ENCODE measurements around the gene KRT10.
"Not testable (repeated sequence)": the region's sequence is repeated elsewhere in the genome, so short reads cannot be mapped to it uniquely, and the experiment has no call there.

The KRT10 gene

DNA sequence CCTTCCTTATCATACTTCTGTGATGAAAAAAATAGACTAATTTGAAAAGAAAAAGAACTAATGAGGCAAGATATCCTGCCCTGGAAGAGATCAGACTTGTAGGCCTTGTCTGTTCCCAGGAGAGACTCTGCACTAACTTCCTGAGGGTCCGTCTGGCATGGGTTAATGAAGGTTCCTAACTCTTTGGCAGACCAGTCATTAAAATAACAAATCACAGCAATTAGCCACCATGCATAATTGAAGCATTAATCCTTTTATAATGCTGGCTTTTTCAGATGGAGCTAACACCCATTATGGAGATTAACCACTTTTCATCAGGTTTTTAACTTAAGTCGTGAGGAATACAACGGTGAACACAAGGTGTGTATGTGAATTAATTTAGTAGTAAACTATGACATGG is 10.4 kb upstream of the KRT10 start:
- no peak for DNase-seq

DNA sequence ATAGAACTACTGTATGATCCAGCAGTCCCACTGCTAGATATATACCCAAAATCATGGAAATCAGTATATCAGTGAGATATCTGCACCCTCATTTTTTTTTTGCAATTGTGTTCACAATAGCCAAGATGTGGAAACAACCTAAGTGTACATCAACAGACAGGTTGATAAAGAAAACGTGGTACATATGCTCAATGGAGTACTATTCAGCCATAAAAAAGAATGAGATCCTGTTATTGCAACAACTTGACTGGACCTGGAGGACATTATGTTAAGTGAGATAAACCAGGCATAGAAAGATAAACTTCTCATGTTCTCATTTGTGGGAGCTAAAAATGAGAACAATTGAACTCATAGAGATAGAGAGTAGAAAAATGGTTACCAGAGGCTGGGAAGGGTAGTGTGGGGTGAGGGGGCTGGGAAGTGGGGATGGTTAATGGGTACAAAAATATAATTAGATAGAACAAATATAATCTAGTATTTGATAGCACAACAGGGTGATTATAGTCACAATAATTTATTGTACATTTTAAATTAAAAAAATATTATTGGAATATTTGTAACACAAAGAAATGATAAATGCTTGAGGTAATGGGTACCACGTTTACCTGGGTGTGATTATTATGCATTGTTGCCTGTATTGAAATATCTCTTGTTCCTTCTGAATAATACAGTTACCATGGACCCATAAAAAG is 7.8 kb upstream of the KRT10 start:
- no peak for DNase-seq

DNA sequence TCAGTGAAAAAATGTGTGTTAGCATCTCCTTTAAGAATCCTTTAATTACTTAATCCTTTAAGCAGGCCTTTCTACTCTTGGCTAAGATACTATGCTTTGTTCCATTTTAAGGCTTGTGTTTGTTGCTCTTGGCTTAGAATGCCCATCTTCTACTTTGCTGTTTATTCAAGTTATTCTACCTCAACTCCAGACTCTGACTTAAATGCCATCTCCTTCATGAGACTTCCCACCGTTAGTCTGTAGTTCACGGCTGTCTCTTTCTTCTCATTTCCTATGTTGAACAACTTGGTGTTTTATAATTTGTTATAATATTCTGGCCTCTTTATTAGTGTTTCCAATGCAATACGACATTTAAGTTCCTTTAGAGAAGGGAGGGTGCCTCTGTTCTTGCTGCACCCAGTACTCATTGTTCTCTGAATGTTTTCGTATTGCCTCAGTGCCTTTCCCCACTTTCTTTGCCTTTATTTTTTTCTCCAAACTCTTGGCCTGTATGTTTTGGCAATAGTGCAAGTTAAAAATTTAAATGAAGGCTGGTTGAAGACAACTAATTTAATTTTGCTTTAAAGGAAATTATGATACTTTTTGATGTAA is 6.1 kb upstream of the KRT10 start:
- no peak for DNase-seq

DNA sequence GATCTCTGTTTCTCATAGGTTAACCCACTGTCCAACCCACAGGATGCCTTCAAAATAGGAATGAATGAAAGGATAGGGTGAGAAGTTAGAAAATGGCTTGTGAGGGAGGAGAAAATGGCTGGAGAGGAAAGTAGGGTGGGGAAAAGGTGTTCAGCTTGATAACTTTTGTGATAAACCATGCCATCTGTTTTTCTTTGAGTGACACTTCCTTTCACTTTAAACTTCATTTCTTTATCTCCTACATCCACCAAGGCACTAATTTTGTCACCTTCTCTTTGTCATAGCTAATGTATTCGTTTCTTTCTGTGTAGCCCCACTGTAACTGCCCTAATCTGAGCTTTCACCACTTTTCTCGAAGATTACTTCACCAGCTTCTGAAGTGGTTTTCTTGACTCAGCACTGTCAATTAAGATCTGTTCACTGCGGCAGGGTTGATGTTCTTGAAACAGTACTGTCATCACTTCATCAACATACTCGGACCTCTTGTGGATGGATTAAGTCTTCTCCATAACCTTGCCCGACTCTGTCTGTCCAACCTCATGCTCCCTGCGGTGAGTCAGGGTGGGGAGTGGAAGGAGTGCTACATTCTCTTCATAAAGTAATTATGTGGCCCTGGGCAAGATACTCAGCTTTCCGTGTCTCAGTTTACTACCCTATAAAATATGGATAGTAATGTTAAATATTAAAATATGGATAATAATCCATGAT is 5.5 kb upstream of the KRT10 start:
- no peak for DNase-seq

DNA sequence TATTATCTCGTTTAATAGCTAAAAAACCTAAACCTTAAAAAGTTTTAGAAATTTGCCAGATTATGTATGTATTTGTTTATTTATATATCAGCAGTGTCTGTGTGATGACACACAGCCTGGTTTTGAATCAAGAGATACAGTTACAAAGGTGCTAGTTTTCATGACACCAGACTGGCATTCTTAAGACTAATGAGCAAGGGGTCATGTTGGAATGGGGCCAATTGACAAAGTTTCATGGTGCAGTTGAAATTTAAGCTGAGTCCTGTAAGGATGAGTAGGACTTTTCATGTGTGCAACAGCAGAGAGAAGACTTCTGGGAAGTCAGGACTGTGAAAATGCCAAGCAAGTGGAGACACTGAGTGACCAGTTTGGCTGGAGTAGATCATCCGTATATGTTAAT is 3.2 kb upstream of the KRT10 start:
- DNase-seq = no peak

DNA sequence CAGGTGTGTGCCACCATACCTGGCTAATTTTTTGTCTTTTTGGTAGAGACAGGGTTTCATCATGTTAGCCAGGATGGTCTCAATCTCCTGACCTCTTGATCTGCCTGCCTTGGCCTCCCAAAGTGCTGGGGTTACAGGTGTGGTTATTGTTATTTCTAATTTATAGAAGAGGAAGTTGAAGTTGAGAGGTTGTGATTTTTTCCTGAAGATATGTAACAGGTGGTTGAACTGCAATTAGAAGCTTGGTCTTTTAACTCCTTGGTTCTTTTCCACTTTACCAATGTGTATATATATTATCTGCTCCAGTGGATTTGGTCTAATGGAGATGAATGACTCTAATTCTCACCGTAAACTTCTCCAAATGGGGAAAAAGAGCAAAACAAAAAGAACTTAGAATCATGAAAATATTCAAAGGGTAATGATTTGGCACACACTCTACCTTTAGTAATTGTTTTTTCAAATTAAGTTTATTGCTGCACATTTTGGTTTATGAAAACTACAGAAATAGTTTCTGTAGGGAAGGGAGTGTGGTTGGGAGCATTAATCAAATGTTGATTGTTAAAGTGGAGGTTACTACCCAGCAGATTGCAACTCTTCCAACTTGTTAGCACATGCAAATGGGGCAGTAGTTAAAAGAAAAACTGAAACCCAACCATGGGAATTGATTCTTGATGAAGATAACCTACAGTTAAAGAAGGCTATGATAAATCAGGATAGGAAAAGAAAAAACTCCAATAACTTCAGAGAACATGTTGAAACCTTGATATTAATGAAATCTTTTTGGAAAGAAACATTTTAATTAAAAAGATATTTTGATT is 1.8 kb upstream of the KRT10 start:
- no peak for DNase-seq

DNA sequence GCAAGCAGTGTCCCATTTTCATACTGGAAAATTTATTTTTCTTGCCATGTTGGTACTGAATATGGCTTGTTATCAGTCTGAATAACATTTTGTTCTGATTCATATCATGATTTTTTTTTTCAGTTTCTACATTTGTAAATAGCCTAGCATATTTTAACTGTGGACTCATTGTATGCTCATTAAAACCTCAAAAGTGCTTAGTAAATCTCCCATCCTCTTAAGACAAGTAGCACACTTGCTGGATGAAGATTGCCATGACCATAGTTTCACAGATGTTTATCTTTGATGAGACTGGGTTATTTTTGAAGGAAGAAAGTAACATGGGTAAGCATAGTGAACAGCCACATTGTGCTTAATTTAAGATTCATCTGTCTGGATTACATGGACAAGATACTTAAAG is 878 bp downstream of the KRT10 start:
- no peak for DNase-seq

DNA sequence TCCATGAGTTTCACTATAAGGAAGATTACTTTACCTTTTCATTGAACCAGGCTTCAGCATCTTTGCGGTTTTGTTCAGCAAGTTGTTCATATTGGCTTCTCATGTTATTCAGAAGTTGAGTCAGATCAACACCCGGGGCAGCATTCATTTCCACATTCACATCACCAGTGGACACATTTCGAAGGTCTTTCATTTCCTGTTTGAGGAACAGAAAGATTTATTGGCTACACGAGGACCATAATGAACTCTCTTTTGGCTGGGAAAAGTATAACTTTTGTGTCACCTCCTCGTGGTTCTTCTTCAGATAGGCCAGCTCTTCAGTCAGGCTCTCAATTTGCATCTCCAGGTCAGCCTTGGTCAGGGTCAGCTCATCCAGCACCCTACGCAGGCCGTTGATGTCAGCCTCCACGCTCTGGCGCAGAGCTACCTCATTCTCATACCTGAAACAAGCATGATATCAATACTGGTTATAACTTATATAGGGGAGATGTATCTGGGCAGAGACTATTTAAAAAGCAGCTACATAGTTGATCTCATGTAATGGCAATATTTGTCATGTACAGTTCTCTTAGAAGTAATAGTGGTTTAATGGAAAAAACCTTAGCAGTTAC is 2.1 kb downstream of the KRT10 start:
- no peak for DNase-seq

DNA sequence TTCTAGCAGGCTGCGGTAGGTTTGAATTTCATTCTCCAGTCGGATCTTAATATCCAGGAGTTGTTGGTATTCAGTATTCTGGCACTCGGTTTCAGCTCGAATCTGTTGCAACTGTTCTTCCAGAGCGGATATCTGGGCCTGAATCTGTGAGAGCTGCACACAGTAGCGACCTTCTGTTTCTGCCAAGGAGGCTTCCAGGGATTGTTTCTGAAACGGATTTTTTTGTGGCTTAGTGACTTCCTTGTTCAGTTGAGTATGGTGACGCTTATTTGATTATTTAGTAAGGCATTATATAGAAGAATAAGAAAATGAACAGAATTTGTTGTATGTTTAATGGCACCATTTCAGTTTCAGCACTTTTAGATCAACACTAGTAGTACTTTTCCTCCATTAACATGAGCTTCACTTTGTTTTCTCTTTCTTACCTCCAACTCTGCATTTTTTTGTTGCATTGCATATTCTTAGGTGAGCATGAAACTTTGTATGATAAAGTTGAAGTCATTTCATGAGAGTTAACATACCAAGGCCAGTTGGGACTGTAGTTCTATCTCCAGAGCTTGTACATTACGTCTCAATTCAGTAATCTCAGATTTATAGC is 2.8 kb downstream of the KRT10 start:
- no peak for DNase-seq

DNA sequence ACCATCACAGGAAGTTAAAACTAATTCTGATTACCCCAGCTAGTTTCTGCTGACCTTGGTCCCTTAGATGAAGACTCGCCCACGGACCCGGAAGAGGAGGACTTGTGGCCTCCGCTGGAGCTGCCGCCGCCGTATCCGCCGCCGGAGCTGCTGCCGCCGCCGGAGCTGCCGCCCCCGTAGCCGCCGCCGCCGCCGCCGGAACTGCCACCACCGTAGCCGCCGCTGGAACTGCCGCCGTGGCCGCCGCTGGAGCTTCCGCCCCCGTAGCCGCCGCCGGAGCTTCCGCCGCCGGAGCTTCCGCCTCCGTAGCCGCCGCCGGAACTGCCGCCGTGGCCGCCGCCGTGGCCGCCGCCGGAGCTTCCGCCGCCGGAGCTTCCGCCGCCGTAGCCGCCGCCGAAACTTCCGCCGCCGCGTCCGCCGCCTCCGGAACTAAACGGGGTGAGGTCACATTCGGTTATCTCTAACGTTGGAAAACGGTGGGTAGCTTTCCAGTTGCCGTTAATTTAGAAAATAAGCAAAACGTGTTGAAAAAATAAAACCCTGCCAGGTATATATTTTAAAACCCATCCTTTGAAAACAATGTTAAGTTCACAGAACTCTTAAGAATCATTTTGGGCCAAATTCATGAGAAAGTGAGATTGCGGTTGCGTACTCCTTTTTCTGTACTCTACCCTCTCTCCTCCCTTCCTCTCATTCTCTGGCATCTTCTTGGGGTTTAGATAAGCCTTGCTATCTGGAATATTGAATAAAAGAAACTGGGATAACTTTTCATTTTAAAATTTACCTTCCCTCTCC is 3.5 kb downstream of the KRT10 start:
- peak; percentile 90 to 95 (median 94) for DNase-seq

DNA sequence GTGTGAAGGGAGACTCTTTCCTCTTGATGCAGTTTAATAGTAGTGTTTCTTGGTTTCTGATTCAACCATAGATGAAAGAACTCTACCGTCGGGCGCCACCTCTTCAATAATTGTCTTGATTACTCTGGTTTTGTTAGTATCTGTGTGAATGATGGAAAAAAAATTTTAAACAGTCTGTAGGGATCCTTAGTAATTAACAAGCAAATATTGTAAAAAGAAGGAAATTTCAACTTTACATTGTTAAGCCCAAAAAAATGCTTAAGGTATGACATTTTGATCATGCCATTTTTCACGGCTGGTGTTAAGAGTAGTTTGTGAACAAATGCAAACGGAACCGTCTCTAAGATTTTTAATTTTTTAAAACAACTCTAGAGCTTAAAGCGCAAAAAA is 4.1 kb downstream of the KRT10 start:
- no peak for DNase-seq

DNA sequence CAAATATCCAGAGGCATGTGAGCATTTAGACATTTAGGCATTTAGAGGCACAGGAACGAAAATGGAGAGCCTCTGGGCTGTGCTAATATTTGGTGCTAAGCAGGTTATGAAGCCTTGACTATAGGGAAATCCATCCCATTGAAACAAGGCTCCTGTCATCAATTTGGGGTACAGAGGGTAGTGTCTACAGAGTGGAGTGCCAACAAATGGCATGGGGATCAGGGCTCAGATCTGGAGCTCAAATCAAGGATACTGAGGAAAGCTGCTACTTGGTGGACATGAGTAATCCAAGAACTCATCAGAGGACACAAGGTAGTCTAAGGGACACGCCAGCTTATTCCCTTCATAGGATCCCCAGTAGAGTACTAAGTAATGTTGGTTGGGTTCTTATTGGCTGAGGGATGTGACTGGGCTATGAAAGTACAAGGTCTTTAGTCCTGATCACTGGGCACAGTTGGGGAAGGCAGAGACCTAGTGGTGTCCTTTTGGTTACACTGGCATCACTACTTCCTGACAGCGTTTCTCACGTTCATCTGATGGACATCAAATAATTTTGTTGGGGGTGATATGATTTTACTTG is 5.2 kb downstream of the KRT10 start:
- DNase-seq = no peak

DNA sequence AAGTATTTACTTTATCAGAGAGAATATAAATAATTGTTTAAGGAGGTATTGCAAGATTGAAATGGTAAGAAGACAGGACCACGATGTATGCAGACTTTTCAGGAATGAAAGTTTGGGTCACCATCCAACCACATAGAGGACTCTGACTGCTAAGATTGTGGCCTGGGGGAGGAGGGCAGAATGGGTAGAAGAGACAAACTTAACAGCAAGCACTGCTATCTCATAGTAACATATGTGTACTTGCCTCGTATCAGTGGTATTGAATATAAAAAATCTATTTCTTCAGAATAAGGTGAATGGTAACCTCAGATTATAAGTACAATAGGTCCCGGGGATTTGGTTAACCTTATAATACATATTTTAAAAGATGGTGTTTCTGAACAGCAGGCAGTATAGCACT is 5.8 kb downstream of the KRT10 start:
- DNase-seq = no peak

DNA sequence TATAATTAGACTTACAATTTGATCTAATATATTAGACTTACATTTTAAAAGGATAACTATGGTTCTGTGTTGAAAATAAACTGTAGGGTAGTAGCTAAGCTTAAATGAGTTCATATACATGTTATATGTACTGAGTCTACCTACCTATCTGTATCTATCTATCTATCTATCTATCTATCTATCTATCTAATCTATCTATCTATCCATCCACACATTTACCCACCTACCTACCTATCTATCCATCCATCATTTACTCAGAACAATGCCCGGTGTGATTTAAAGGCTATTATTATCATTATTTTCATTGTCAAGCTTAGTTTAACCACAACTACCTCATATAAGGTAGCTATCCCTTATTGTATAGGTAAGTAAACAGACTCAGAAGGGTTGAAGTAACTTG is 7.0 kb downstream of the KRT10 start:
- no peak for DNase-seq

DNA sequence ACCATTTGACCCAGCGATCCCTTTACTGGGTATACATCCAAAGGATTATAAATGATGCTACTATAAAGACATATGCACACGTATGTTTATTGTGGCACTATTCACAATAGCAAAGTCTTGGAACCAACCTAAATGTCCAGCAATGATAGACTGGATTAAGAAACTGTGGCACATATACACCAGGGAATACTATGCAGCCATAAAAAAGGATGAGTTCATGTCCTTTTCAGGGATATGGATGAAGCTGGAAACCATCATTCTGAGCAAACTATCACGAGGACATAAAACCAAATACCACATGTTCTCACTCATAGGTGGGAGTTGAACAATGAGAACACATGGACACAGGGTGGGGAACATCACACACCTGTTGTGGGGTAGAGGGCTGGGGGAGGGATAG is 7.8 kb downstream of the KRT10 start:
- not testable (repeated sequence) for DNase-seq

DNA sequence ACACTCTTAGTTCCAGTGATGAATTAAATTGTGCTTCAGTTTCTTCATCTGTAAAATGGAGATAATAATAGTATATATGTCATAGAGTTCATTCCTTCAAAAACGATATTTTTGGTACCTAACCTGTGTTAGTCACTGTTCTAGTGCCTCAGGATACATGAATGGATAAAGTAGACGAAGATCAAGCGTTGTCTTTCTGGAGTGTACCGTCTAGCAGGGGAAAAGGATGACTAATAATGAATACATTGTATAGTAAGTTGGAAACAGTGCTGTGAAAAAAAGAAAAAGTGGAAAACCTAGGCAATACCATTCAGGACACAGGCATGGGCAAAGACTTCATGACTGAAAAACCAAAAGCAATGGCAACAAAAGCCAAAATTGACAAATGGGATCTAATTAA is 8.6 kb downstream of the KRT10 start:
- DNase-seq = no peak

DNA sequence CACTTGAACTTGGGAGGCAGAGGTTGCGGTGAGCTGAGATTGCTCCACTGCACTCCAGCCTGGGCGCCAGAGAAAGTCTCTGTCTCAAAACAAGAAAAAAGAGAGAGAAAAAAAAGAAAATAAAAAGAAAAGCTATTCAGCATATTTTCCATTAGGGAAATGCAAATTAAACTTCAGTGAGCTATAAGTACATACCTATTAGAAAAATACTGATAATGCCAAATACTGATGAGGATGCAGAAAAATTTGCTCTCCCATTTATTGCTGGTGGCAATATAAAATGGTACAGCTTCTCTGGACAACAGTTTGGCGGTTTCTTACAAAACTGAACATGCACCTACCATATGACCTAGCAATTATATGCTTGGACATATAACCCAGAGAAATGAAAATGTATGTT is 9.8 kb downstream of the KRT10 start:
- DNase-seq = no peak

DNA sequence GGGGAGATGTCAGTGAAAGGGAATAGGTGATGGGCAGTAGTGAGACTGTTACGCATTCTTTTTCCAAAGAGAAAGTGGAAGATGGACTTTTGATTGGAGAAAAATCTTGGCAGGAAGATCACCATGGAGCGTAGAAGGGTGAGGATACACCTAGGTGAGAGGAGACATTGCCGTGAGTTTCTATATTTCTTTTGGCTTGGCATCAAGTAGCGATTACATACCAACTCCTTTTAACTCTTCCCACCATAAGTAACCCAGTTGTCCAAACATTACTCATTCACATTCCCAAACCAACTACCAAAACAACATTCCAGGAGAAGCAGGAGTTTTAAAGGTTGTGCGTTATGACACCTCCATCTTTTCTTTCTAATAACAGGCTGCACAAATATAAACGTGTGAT is 11.9 kb downstream of the KRT10 start:
- no peak for DNase-seq

DNA sequence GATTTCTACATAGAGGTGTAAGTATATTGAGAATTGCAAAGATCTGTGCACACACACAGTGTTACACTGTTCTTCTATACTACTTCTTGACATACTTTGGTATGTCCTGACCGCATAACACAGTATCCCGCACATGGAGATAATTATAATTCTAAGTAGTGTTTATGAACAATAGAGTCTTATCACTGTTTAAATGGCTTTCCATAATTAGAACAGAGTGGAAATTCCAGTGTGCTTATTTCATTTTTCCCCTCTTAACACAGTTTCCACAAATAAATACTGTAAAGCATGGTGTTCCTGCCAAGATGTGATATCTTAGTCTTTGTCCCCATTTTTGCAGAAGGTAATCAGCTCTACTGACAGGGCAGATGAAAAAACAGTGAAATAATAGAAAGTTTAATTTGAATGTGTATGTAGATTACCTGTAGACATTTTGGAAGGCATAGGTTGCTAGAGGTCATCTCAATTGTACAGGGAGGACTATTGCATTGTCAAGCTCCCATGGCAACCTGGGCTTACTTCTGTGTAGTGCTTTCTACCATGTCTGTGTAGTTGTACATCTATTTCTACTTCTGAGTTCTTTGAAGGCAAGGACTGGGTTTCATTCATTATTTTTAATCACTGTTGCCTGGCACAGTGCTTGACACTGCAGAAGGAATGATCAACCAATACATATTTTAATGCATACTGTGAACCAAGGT is 12.5 kb downstream of the KRT10 start:
- no peak for DNase-seq

DNA sequence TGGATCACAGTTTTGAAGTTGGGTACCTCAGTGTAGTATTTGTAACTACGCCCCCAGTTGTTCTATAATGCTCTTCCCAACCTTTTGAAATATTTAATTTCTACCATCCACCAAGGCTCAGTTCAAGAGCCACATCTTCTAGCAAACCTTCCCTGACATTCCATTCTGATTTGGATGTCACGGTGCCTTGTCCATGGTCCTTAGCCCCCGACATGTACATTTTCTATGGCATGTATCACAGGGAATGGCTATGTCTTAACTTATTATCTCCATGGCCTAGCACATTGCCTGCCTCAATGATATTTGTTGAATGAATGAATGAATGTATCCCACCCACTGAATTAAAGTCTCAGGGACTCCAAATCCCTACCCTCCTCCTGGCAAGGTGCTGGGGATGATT is 16.3 kb downstream of the KRT10 start:
- DNase-seq = no peak

DNA sequence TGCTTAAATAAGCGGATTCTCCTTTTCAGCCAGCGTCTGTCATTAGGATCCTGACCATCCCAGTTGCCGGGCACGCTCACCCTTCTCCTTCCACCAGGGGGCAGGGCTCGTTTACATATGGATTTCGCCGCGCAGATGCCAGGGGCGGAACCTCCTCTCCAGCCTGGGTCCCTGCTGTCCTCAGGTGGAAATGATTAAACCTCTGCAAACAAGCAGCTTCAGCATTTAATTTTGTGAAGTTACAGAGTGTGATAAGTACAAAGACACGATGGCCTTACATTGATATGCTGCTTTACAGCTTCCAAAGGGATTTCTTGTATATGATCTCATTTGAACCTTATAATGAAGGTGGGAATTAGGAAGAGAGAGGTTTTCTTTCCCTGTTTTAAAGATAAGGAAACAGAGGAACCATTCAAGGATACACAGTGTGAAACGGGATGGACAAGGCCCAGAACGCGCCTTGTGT is 18.8 kb downstream of the KRT10 start:
- peak; percentile 71 to 88 (median 85) for DNase-seq
